Renal cortex interstitium (tissue), 3 donors: ENCODE data around the gene ZNF841. TPM values are rescaled to one million over a fixed set of nuclear protein-coding genes. Genes with fewer than 3 reads are reported as not detected.

Experiments used
- polyA plus RNA-seq, 3 donors: library from polyadenylated mRNA; unstranded; fragments of 120-200 nt; gene quantifications; one replicate each; pipeline ENCODE4 v1.2.1, GENCODE V29; 2013; ENCODE audit not compliant: insufficient read length in 3 of 3

Gene ZNF841
- polyA plus RNA-seq, 3 donors: 15.9 to 28.2 (median 16.8) TPM

Other genes starting within 250 kb of the ZNF841 start
- gene ZNF577, start 207.8 kb downstream of the ZNF841 start, polyA plus RNA-seq: 10 to 100 TPM; 41.0 to 47.7 (median 44.2) TPM
- 10 to 100 TPM; 27.5 to 32.0 (median 29.3) TPM for gene ZNF649, start 190.7 kb downstream of the ZNF841 start, polyA plus RNA-seq
- gene ZNF613, start 168.3 kb downstream of the ZNF841 start, polyA plus RNA-seq: 10 to 100 TPM; 13.3 to 13.9 (median 13.7) TPM
- 10 to 100 TPM; 16.9 to 22.1 (median 18.7) TPM for gene ZNF350, start 108.9 kb downstream of the ZNF841 start, polyA plus RNA-seq
- 10 to 100 TPM; 15.7 to 19.8 (median 19.1) TPM for gene ZNF615, start 87.6 kb downstream of the ZNF841 start, polyA plus RNA-seq
- gene ZNF614, start 67.4 kb downstream of the ZNF841 start, polyA plus RNA-seq: 10 to 100 TPM; 15.5 to 18.9 (median 18.4) TPM
- 10 to 100 TPM; 22.6 to 25.1 (median 24.9) TPM for gene ZNF432, start 46.9 kb downstream of the ZNF841 start, polyA plus RNA-seq
- 10 to 100 TPM; 18.3 to 23.3 (median 20.4) TPM for gene ZNF616, start 44.2 kb upstream of the ZNF841 start, polyA plus RNA-seq
- 10 to 100 TPM; 14.0 to 26.3 (median 15.7) TPM for gene ZNF836, start 75.9 kb upstream of the ZNF841 start, polyA plus RNA-seq
- gene PPP2R1A, start 94.3 kb upstream of the ZNF841 start, polyA plus RNA-seq: 100 to 1,000 TPM; 449 to 497 (median 453) TPM
- 10 to 100 TPM; 18.6 to 23.1 (median 19.7) TPM for gene ZNF766, start 173.8 kb upstream of the ZNF841 start, polyA plus RNA-seq
- 10 to 100 TPM; 15.8 to 19.1 (median 17.2) TPM for gene ZNF480, start 201.4 kb upstream of the ZNF841 start, polyA plus RNA-seq
- gene ZNF610, start 240.5 kb upstream of the ZNF841 start, polyA plus RNA-seq: 10 to 100 TPM; 11.0 to 15.3 (median 11.8) TPM